Measurements from ENCODE around the gene RAB40B. TPM values are rescaled to one million over a fixed set of nuclear protein-coding genes. Genes with fewer than 3 reads are reported as not detected.

The RAB40B gene
- total and polyA plus RNA-seq, 2 donors (not counting 1 experiment from before 2014, with no cell fraction given) = 4.7 to 8.0 TPM

DNA sequence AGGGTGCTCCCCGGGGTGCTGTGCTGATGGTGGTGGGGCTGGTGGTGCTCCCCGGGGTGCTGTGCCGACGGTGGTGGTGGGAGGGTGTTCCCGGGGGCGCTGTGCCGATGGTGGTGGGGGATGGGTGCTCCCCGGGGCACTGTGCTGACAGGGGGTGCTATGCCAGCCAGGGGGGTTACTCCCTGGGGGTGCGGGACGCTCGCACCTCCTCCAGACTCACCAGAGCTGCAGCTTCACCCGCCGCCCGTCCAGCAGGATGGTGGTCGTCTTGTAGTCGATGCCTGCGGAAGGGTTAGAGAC, 34.3 kb downstream of the RAB40B start:
- Mint-ChIP-seq H3K9me3 (ENCODE audit: insufficient read depth) (no peaks in the 10 kb centered on the region), H3K4me1 (peaks cover 6% of the 10 kb centered on the region), H3K27ac (no peak overlapping the region), H3K4me3 (no peak overlapping the region), H3K27me3 (no peaks in the 10 kb centered on the region)
- 79% methylated on average over 14 of the region's 17 CpGs for WGBS (ENCODE audit: insufficient coverage)
- no peak overlapping the region for H2AFZ ChIP-seq (ENCODE audit: insufficient read depth, low read depth, low read length, poor library complexity, severe bottlenecking)
- H3K27me3 ChIP-seq (replicated peaks in 1 of 4; ENCODE audit: control extremely low read depth in 1 of 4, control insufficient read depth in 3 of 4, insufficient read depth in 4 of 4, low read length in 3 of 4) = no peaks in the 10 kb centered on the region
- ChIA-PET CTCF (interaction anchor here (2.1 kb wide), 1 partner anchor 112 kb away, joined by 4 read pairs; no protein-coding TSS in a partner anchor), POLR2A (no interaction called here)
- no peak overlapping the region for H3K9ac ChIP-seq (ENCODE audit: low read length)
- ATAC-seq (ENCODE audit: low read depth) (no peak), DNase-seq (no peak)
- H3K79me2 ChIP-seq (ENCODE audit: control insufficient read depth, insufficient read depth, low read length) = no peaks in the 10 kb centered on the region
- no peak for TF ChIP-seq EZH2 (IDR thresholded peaks at IDR 0.05; ENCODE audit: borderline replicate concordance, insufficient read depth, low read depth, low read length, poor library complexity, severe bottlenecking)
- TF ChIP-seq, protein P1, sequence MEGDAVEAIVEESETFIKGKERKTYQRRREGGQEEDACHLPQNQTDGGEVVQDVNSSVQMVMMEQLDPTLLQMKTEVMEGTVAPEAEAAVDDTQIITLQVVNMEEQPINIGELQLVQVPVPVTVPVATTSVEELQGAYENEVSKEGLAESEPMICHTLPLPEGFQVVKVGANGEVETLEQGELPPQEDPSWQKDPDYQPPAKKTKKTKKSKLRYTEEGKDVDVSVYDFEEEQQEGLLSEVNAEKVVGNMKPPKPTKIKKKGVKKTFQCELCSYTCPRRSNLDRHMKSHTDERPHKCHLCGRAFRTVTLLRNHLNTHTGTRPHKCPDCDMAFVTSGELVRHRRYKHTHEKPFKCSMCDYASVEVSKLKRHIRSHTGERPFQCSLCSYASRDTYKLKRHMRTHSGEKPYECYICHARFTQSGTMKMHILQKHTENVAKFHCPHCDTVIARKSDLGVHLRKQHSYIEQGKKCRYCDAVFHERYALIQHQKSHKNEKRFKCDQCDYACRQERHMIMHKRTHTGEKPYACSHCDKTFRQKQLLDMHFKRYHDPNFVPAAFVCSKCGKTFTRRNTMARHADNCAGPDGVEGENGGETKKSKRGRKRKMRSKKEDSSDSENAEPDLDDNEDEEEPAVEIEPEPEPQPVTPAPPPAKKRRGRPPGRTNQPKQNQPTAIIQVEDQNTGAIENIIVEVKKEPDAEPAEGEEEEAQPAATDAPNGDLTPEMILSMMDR (IDR thresholded peaks at IDR 0.05) = no peak
- no peak overlapping the region for H3K4me2 ChIP-seq (replicated peaks; ENCODE audit: low read depth, low read length, poor library complexity, severe bottlenecking)
- H3K36me3 ChIP-seq (replicated peaks in 1 of 2; ENCODE audit: control extremely low read depth in 1 of 2, control insufficient read depth in 1 of 2, extremely low read depth in 1 of 2, insufficient read depth in 2 of 2, low read length in 1 of 2) = no peaks in the 10 kb centered on the region
- no peaks in the 10 kb centered on the region for H4K20me1 ChIP-seq (ENCODE audit: control insufficient read depth, insufficient read depth, low read length, poor library complexity, severe bottlenecking)
- intact Hi-C loops (cut with micrococcal nuclease) = no loop called here
- no peak overlapping the region for H3K27ac ChIP-seq (ENCODE audit: low read length in 2 of 2)
- H3K4me1 ChIP-seq (ENCODE audit: control insufficient read depth in 2 of 2, insufficient read depth in 2 of 2, low read length in 2 of 2) = peaks cover 0 to 6% of the 10 kb centered on the region in 2 donors
- peaks cover 0 to 5% (median 0%) of the 10 kb centered on the region in 3 donors for H3K9me3 ChIP-seq (ENCODE audit: control extremely low read depth in 1 of 3, control insufficient read depth in 2 of 3, insufficient read depth in 1 of 3, low read length in 2 of 3)
- H3K4me3 ChIP-seq (ENCODE audit: control extremely low read depth in 1 of 5, extremely low read depth in 1 of 5, insufficient read depth in 1 of 5, low read depth in 2 of 5, low read length in 4 of 5) = no peak overlapping the region

DNA sequence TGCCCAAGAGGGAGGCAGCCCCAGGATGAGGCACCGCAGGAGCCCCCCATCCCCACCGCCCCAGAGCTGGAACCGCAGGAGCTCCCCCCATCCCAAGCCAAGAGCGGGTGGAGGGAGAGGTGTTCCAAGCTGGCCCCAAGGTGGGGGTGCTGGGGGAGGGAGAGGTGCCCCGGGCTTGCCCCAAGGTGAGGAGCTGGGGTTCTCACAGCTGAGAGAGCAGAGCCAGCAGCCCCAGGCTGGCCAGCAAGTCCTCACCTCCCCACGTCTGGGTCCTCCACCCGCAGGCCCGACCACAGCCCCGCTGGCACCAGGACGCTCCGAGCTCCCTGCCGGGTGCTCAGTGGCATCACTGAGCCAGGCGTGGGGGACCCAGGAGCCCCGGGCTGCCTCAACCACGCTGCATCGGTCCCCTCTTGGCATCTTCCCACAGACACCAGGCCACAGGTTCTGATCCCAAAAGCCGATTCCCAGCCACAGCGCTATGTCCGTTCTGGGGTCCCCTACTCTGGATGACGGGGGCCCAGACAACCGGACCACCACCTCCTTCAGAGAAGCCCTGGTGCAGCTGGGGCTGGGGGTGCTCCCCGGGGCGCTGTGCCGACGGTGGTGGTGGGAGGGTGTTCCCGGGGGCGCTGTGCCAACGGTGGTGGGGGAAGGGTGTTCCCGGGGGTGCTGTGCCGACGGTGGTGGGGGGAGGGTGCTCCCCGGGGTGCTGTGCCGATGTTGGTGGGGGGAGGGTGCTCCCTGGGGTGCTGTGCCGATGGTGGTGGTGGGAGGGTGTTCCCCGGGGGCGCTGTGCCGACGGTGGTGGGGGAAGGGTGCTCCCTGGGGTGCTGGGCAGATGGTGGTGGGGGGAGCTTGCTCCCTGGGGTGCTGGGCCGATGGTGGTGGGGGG, 34.9 kb downstream of the RAB40B start:
- TF ChIP-seq EZH2 (IDR thresholded peaks at IDR 0.05; ENCODE audit: borderline replicate concordance, insufficient read depth, low read depth, low read length, poor library complexity, severe bottlenecking) = no peak
- TF ChIP-seq, protein P1 (IDR thresholded peaks at IDR 0.05) = no peak
- ATAC-seq (ENCODE audit: low read depth) = no peak
- CTCF ChIA-PET = no interaction called here
- no peak overlapping the region for H3K4me3 Mint-ChIP-seq
- Histone ChIP-seq H4K20me1 (ENCODE audit: control insufficient read depth, insufficient read depth, low read length, poor library complexity, severe bottlenecking) (no peaks in the 10 kb centered on the region), H3K9ac (ENCODE audit: low read length) (no peak overlapping the region), H3K27me3 (replicated peaks in 1 of 4; ENCODE audit: control extremely low read depth in 1 of 4, control insufficient read depth in 3 of 4, insufficient read depth in 4 of 4, low read length in 3 of 4) (no peaks in the 10 kb centered on the region), H3K4me3 (ENCODE audit: control extremely low read depth in 1 of 5, extremely low read depth in 1 of 5, insufficient read depth in 1 of 5, low read depth in 2 of 5, low read length in 4 of 5) (no peak overlapping the region), H3K4me1 (ENCODE audit: control insufficient read depth in 2 of 2, insufficient read depth in 2 of 2, low read length in 2 of 2) (peaks cover 0 to 3% of the 10 kb centered on the region in 2 donors), H3K36me3 (replicated peaks in 1 of 2; ENCODE audit: control extremely low read depth in 1 of 2, control insufficient read depth in 1 of 2, extremely low read depth in 1 of 2, insufficient read depth in 2 of 2, low read length in 1 of 2) (peaks cover 0 to under 1% of the 10 kb centered on the region in 2 experiments), H3K9me3 (ENCODE audit: control extremely low read depth in 1 of 3, control insufficient read depth in 2 of 3, insufficient read depth in 1 of 3, low read length in 2 of 3) (peaks cover 0 to 5% (median 0%) of the 10 kb centered on the region in 3 donors), H3K4me2 (replicated peaks; ENCODE audit: low read depth, low read length, poor library complexity, severe bottlenecking) (no peak overlapping the region), H3K79me2 (ENCODE audit: control insufficient read depth, insufficient read depth, low read length) (no peaks in the 10 kb centered on the region), H2AFZ (ENCODE audit: insufficient read depth, low read depth, low read length, poor library complexity, severe bottlenecking) (no peak overlapping the region), H3K27ac (ENCODE audit: low read length in 2 of 2) (no peak overlapping the region)
- WGBS (ENCODE audit: insufficient coverage) = 81% methylated on average over 34 of the region's 39 CpGs
- H3K27ac Mint-ChIP-seq = no peak overlapping the region
- no peaks in the 10 kb centered on the region for H3K9me3 Mint-ChIP-seq (ENCODE audit: insufficient read depth)
- peaks cover 4% of the 10 kb centered on the region for H3K4me1 Mint-ChIP-seq
- DNase-seq = no peak
- intact Hi-C loops (cut with micrococcal nuclease) = no loop called here
- no peaks in the 10 kb centered on the region for H3K27me3 Mint-ChIP-seq
- POLR2A ChIA-PET = no interaction called here

Data from B cell (primary cell).